Measurements from ENCODE around the gene CHERP.

The CHERP gene

GRCh38 chr19:16542910-16543472, 754 bp upstream of the CHERP start:
- no peak for DNase-seq (ENCODE audit: low spot score)

DNA sequence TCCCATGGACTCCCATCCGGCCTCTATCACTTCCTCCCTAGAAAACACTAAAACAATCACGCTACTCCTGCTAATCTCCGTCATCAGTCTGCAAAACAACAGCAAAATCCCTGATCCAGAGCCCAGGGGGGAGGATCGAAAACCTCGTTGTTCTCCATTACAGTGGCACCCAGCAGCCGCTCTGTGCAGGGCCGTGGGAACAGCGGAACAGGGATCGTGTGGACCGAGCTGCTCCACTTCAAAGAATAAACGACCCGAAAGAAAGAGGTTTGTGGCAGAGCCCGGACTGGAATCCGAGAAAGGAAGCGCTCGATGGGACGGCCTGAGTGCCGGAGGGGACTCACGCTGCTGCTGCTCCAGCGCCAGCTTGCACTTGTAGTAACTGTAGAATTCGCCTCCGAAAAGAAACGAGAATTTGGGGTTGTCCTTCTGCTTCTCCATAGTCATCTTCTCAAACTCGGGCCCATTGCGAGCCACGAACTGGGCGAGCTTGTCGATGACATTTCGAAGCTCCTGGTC, 652 bp downstream of the CHERP start:
- DNase-seq (ENCODE audit: low spot score): no peak

GRCh38 chr19:16540948-16541347, 1.3 kb downstream of the CHERP start:
- no peak for DNase-seq (ENCODE audit: low spot score)

DNA sequence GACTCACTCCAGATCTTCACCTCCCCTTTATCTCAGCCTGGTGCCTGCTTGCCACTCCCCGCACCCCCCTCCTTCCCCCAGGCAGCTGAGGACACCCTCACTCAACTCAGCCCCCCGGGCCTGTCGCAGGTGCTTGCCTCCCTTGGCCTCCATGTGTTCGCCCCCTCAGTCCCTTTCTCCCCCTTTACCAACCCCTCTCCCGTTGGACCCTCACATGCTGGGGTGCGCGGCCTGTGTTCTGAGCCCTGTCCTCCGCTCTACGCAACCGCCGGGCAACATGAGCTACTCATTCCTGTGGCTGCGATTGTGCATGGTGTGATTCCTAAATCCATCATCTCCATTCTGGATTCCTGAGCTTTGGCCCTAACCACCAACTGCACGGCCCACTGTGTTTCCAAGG, 5.1 kb downstream of the CHERP start:
- DNase-seq (ENCODE audit: low spot score): no peak

- no peak for DNase-seq (ENCODE audit: low spot score)
Measured at GRCh38 chr19:16536130-16536529, 6.1 kb downstream of the CHERP start.

DNA sequence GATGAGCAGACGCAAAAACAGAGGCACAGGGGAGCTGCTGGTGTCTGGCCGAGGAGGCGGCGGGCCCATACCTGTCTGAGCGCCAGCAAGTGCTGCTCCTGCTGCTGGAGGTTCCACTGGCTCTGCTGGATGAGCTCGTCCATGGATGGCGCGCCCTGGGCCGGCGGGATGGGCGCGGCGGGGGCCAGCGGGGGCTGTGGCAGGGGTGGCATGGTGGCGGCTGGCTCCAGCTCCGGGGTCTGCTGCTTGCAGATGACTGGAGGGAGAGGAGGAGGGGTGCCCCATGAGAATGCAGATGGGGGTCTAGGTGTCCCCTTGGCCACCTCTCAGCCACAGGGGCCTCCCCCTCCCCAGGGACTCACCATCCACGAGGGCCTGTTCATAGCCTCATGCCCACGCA, 6.9 kb downstream of the CHERP start:
- DNase-seq (ENCODE audit: low spot score): no peak

DNA sequence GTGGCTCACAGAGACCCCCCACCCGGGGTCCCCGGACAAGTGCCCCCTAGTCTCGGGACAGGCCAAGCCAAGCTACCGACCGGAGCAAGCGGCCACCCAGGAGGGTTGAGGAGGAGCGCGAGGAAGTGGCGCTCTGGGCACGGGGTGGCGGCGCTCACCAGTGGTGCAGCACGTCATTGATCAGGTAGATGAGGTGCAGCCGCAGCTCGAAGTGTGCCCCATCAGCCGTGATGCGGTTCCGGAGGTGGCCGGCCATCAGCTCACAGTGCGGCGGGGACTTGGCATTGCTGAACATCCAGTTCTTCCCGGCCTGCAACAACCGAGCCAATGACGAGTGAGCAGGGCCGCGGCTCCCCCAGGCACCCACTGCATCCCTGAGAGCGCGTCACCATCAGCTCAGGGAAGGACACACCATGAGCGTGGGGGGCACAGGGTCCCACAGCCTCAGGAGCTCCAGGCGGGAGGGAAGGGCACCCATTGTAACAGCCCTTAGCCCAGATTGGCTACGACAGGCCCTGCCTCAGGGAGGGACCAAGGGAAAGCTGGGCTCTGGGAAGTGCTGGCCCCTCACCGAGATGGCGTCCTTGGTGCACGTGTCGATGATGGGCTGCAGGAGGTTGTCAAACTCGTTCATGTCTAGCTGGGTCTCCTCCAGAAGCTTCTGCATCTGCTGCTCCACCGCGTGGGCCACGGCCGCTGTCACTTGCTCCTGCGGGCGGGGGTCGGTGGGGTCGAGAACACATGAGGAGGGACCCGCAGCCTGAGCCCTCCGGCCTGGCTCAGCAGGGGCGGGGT, 9.6 kb downstream of the CHERP start:
- DNase-seq (ENCODE audit: low spot score): no peak

- DNase-seq (ENCODE audit: low spot score): no peak
Measured at GRCh38 chr19:16531380-16531669, 10.9 kb downstream of the CHERP start.

GRCh38 chr19:16530540-16531379, 11.5 kb downstream of the CHERP start:
- DNase-seq (ENCODE audit: low spot score): no peak

- DNase-seq (ENCODE audit: low spot score): no peak
Measured at GRCh38 chr19:16529466-16530144, 12.6 kb downstream of the CHERP start.

DNA sequence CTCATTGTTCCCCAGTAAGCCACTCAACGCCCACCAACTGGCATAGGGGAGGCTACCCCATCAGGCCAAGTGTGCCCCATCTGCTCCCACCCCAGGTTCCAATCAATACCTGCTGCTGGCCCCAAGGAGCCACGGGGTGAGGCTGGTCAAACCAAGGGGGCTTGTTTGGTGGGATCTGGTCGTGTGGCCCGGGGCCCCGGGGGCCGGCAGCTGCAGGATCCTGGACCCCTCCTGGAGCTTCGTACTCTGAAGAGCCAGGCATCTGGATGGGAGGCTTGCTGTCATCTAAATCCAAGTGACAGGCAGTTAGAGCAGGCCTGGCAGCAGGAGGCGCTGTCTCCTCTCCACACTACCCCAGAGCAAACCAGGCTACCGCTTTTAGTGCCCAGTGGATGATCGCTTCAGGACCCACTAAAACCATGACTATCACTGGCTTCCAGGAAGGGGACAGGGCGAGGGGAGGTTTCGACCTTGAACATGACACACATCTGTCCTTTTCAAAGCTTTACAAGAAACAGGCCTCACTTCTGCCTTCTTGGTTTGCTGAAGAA, 14.2 kb downstream of the CHERP start:
- no peak for DNase-seq (ENCODE audit: low spot score)

DNA sequence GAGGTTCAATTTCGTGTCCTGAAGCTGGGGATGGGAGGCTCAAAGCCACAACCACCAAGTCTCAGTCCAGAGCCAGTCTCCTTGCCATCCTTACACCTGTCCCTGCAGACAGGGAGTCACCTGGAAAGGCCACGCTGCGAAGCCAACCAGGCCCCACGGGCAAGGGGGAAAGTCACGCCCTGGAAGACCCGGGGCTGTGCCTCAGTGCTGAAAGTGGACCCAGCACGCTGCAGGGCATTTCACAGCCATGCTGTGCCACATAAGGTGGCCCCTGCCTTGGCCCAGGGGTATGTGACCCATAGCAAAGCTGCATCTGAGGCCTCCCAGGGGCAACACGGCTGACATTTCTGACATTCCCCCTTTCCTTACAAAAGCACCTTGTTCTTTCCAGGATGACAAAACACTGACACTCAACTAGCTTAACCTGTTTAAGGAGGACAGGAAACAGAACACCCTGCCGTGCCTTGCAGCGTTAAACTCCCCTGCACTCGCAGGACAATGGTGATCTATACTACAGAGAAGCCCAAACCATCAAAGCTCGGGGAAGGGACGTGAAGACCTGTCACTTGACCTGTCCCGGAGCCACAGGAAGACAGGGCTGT, 14.8 kb downstream of the CHERP start:
- DNase-seq (ENCODE audit: low spot score): no peak

DNA sequence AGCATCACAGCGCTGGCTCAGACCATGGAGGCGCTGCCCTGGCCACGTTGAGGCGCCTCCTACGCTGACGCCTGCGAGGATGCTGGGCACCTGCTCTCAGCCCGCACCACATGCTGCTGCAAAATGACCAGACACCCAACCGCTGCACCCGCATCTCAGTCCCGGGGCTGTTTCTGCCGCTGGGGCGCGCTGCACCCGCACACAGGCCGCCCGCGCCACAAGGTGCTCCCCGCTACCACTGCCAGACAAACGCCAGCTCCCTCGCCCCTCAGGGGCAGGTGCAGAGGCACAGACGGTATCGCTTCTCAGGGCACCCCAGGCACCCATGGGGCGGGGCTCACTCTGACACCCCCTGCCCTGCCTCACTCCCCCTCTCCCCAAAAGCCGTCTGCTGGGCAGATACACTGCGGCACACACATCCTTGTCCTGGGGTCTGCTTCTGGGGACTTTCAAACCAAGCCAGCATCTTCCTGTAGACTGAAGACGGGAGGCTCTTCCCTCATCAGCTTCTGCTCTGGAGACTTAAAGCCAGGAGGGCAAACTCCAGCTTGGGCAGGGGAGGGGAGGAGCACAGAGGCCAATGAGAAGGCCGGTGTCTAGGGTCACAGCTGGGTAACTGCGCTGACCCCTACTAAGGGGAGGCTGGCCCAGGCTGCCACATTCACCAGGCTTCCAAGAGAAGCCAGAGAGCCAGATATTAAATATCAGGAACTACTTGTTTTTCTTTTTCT, 16.3 kb downstream of the CHERP start:
- DNase-seq (ENCODE audit: low spot score): no peak

- no peak for DNase-seq (ENCODE audit: low spot score)
Measured at GRCh38 chr19:16524991-16525734, 17.1 kb downstream of the CHERP start.

GRCh38 chr19:16522559-16523377, 19.5 kb downstream of the CHERP start:
- DNase-seq (ENCODE audit: low spot score): no peak

DNA sequence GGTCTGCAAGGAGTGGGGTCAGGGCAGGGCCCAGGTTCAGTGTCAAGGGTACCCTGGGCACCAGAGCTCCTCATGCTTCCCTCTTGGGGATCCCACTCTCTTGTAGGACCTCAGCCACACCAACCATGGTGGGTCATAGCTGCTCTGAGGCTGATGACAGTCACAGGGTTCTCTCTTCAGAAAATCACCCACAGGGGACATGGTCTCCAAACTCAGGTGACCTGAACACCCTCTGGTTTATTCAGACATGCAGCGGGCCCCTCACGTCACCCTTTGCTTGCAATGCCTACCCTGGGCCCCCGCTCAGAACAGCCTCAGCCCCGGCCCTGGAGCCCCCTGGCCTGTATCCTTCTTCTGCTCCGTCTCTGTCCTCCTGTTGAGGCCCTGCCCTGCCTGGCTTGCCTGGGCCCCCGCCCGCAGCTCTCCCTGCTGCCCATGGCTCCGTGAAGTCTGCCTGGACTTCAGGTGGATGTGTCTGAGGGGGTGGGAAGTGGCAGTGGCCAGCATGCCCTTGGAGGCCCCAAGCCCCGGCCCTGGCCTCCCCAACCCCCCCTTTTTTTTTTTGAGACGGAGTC, 20.4 kb downstream of the CHERP start:
- DNase-seq (ENCODE audit: low spot score): no peak

DNA sequence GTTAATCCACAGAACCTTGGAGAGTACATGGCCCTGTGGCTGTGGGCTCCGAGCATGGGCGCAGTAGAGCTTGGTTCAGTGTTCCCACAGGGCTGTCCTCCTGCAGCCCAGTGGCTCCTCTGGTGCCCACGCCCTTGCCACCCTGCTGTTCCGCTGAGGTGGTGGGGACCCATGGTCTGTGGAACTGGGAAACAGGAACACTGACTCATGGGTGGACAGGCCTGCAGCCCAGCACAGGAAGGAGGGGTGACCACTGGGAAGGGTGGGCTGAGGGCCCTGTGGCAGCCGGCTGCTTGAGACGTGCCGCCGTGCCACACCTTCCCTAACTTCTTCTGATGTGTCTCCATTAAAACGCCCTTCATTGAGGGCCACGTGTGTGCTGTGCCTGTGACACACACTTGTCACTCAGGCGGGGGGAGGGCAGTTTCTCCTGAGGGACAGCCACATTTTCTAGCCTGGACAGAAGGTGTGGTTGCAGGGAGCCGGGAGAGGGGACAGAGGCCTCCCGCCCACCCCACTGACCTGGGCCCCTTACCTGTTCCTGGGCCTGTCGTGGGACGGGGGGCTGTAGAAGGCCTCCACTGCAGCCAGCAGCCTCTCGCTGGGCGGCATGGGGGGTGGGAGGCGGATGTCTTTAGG, 21.1 kb downstream of the CHERP start:
- DNase-seq (ENCODE audit: low spot score): no peak

All from COLO829 (cell line).